ENCODE measurements around the gene AP4B1.

GRCh38 chr1:113856401-113856790 lies 48.2 kb downstream of the AP4B1 start:
- TF ChIP-seq CTCF (IDR thresholded peaks at IDR 0.05) (no peak), POLR2A (IDR thresholded peaks at IDR 0.05) (no peak), POLR2AphosphoS5 (IDR thresholded peaks at IDR 0.05) (no peak)
